ENCODE measurements around the gene ERF.

Gene ERF

DNA sequence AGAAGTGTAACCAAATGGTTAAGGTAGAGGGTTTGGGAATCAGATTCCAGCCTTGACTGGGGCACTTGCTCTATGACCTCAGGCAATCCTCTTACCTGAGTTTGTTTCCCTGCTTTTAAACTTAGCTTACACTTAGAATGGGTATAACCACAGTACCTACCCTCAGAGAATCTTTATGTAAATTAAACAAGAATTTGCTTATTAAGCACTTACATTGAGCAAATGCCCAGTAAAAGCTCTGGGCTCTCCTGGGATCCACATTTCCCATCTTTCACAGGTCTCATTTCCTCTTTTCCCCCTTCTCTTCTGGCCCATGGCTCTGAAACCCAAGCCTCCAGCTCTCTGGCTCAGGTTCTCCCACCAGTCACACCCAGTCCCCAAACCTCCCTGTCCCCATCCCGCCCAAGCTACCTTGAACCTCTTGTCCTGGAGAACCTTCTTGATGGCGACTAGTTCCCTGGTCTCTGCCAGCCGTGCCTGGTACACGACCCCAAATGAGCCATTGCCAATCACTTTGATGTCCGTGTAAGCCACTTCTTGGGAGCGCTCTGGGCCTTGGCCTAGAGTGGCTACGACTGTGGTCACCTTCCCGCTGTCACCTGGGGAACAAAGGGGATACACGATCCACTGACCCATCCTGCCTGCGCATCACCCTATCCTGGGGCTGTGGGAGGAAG, 15.2 kb downstream of the ERF start:
- no peak for ATAC-seq
- TF ChIP-seq, protein P1, sequence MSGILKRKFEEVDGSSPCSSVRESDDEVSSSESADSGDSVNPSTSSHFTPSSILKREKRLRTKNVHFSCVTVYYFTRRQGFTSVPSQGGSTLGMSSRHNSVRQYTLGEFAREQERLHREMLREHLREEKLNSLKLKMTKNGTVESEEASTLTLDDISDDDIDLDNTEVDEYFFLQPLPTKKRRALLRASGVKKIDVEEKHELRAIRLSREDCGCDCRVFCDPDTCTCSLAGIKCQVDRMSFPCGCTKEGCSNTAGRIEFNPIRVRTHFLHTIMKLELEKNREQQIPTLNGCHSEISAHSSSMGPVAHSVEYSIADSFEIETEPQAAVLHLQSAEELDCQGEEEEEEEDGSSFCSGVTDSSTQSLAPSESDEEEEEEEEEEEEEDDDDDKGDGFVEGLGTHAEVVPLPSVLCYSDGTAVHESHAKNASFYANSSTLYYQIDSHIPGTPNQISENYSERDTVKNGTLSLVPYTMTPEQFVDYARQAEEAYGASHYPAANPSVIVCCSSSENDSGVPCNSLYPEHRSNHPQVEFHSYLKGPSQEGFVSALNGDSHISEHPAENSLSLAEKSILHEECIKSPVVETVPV (CRISPR knock-in tag; IDR thresholded peaks at IDR 0.05) = no peak
- no peak for TF ChIP-seq BACH2 (CRISPR knock-in tag; IDR thresholded peaks at IDR 0.05; ENCODE audit: borderline replicate concordance)
- TF ChIP-seq ARNTL (CRISPR knock-in tag; IDR thresholded peaks at IDR 0.05; ENCODE audit: borderline replicate concordance, low read depth) = no peak
- TF ChIP-seq, protein P2, sequence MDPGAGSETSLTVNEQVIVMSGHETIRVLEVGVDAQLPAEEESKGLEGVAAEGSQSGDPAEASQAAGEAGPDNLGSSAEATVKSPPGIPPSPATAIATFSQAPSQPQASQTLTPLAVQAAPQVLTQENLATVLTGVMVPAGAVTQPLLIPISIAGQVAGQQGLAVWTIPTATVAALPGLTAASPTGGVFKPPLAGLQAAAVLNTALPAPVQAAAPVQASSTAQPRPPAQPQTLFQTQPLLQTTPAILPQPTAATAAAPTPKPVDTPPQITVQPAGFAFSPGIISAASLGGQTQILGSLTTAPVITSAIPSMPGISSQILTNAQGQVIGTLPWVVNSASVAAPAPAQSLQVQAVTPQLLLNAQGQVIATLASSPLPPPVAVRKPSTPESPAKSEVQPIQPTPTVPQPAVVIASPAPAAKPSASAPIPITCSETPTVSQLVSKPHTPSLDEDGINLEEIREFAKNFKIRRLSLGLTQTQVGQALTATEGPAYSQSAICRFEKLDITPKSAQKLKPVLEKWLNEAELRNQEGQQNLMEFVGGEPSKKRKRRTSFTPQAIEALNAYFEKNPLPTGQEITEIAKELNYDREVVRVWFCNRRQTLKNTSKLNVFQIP (CRISPR knock-in tag; IDR thresholded peaks at IDR 0.05; ENCODE audit: borderline replicate concordance, low read depth) = no peak
- no peak for TF ChIP-seq TOX (CRISPR knock-in tag; IDR thresholded peaks at IDR 0.05; ENCODE audit: borderline replicate concordance)
- no peak for TF ChIP-seq OSR1 (CRISPR knock-in tag; IDR thresholded peaks at IDR 0.05)
- TF ChIP-seq, protein P3, sequence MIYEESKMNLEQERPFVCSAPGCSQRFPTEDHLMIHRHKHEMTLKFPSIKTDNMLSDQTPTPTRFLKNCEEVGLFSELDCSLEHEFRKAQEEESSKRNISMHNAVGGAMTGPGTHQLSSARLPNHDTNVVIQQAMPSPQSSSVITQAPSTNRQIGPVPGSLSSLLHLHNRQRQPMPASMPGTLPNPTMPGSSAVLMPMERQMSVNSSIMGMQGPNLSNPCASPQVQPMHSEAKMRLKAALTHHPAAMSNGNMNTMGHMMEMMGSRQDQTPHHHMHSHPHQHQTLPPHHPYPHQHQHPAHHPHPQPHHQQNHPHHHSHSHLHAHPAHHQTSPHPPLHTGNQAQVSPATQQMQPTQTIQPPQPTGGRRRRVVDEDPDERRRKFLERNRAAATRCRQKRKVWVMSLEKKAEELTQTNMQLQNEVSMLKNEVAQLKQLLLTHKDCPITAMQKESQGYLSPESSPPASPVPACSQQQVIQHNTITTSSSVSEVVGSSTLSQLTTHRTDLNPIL (CRISPR knock-in tag; IDR thresholded peaks at IDR 0.05; ENCODE audit: low read depth) = no peak
- TF ChIP-seq ZNF565 (CRISPR knock-in tag; conservative IDR thresholded peaks at IDR 0.05; ENCODE audit: low read depth) = no peak
- TF ChIP-seq PPARA (CRISPR knock-in tag; IDR thresholded peaks at IDR 0.05; ENCODE audit: borderline replicate concordance) = no peak
- no peak for TF ChIP-seq GLIS3 (CRISPR knock-in tag; IDR thresholded peaks at IDR 0.05)
- no peak for TF ChIP-seq ZC3H10 (CRISPR knock-in tag; IDR thresholded peaks at IDR 0.05)
- no peak for TF ChIP-seq TCF4 (CRISPR knock-in tag; IDR thresholded peaks at IDR 0.05; ENCODE audit: borderline replicate concordance)
- TF ChIP-seq RARB (CRISPR knock-in tag; IDR thresholded peaks at IDR 0.05) = no peak
- TF ChIP-seq, protein P4, sequence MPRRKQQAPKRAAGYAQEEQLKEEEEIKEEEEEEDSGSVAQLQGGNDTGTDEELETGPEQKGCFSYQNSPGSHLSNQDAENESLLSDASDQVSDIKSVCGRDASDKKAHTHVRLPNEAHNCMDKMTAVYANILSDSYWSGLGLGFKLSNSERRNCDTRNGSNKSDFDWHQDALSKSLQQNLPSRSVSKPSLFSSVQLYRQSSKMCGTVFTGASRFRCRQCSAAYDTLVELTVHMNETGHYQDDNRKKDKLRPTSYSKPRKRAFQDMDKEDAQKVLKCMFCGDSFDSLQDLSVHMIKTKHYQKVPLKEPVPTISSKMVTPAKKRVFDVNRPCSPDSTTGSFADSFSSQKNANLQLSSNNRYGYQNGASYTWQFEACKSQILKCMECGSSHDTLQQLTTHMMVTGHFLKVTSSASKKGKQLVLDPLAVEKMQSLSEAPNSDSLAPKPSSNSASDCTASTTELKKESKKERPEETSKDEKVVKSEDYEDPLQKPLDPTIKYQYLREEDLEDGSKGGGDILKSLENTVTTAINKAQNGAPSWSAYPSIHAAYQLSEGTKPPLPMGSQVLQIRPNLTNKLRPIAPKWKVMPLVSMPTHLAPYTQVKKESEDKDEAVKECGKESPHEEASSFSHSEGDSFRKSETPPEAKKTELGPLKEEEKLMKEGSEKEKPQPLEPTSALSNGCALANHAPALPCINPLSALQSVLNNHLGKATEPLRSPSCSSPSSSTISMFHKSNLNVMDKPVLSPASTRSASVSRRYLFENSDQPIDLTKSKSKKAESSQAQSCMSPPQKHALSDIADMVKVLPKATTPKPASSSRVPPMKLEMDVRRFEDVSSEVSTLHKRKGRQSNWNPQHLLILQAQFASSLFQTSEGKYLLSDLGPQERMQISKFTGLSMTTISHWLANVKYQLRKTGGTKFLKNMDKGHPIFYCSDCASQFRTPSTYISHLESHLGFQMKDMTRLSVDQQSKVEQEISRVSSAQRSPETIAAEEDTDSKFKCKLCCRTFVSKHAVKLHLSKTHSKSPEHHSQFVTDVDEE (CRISPR knock-in tag; IDR thresholded peaks at IDR 0.05) = no peak
- TF ChIP-seq ZNF70 (CRISPR knock-in tag; IDR thresholded peaks at IDR 0.05) = no peak
- TF ChIP-seq, protein P5, sequence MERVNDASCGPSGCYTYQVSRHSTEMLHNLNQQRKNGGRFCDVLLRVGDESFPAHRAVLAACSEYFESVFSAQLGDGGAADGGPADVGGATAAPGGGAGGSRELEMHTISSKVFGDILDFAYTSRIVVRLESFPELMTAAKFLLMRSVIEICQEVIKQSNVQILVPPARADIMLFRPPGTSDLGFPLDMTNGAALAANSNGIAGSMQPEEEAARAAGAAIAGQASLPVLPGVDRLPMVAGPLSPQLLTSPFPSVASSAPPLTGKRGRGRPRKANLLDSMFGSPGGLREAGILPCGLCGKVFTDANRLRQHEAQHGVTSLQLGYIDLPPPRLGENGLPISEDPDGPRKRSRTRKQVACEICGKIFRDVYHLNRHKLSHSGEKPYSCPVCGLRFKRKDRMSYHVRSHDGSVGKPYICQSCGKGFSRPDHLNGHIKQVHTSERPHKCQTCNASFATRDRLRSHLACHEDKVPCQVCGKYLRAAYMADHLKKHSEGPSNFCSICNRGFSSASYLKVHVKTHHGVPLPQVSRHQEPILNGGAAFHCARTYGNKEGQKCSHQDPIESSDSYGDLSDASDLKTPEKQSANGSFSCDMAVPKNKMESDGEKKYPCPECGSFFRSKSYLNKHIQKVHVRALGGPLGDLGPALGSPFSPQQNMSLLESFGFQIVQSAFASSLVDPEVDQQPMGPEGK (CRISPR knock-in tag; IDR thresholded peaks at IDR 0.05; ENCODE audit: borderline replicate concordance) = no peak
- TF ChIP-seq SNAI2 (CRISPR knock-in tag; IDR thresholded peaks at IDR 0.05) = no peak
- TF ChIP-seq ISL1 (CRISPR knock-in tag; IDR thresholded peaks at IDR 0.05) = no peak
- TF ChIP-seq ZNF8 (CRISPR knock-in tag; IDR thresholded peaks at IDR 0.05) = no peak

DNA sequence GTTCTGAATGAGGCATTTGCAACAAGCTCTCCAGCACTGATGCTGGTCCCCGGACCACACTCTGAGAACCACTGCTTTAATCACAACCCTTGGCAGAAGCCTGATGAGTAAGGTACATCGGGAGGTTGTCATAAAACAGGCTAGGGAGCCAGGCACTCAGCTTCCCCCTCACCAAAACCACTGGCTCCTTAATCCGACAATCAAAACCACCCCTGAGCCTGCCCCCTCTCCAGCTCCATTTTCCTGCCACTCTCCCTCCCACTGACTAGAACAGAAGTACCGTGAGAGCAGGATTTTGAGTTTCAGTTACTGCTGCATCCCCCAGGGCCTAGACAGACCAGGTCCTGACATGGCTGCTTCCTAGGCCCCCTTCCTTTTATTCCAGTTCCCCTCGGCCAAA, 19.7 kb downstream of the ERF start:
- TF ChIP-seq, protein P3 (CRISPR knock-in tag; IDR thresholded peaks at IDR 0.05; ENCODE audit: low read depth) = no peak
- no peak for TF ChIP-seq TOX (CRISPR knock-in tag; IDR thresholded peaks at IDR 0.05; ENCODE audit: borderline replicate concordance)
- no peak for TF ChIP-seq ZFP3 (CRISPR knock-in tag; IDR thresholded peaks at IDR 0.05)
- no peak for TF ChIP-seq CSDC2 (CRISPR knock-in tag; IDR thresholded peaks at IDR 0.05)
- no peak for TF ChIP-seq PPARA (CRISPR knock-in tag; IDR thresholded peaks at IDR 0.05; ENCODE audit: borderline replicate concordance)
- TF ChIP-seq, protein P4 (CRISPR knock-in tag; IDR thresholded peaks at IDR 0.05) = no peak
- TF ChIP-seq ZNF565 (CRISPR knock-in tag; conservative IDR thresholded peaks at IDR 0.05; ENCODE audit: low read depth) = no peak
- ATAC-seq = no peak

Data from SK-N-SH treated with all-trans-retinoic acid at 6 μM for 48 hours (cell line).